Peyer's patch (tissue), 4 donors: ENCODE measurements around the gene SMIM14. TPM values are rescaled to one million over a fixed set of nuclear protein-coding genes. Genes with fewer than 3 reads are reported as not detected.

Experiments used
- DNase-seq, 3 donors: peaks; one replicate each; pipeline ENCODE4 v3.0.0-alpha.2; 2017 to 2019
- H3K27ac ChIP-seq, 4 donors: fragments of 200-600 bp; sonication (generic); one replicate each; pipeline ENCODE4 v1.5.1; 2016 to 2019
- H3K27me3 ChIP-seq, 2 donors: fragments of 200-600 bp; sonication (generic); one replicate each; pipeline ENCODE4 v1.5.1; 2019
- H3K36me3 ChIP-seq, 3 donors: fragments of 200-600 bp; sonication (generic); one replicate each; pipeline ENCODE4 v1.5.1; 2016 to 2019
- H3K4me1 ChIP-seq, 4 donors: fragments of 200-600 bp; sonication (generic); one replicate each; pipeline ENCODE4 v1.5.1; 2016 to 2019
- H3K4me3 ChIP-seq, 4 donors: fragments of 200-600 bp; sonication (generic); 1 replicate in 3 of 4; 2 replicates in 1 of 4; pipeline ENCODE4 v1.5.1; 2016 to 2019; ENCODE audit warnings: mild to moderate bottlenecking in 1 of 4
- H3K9me3 ChIP-seq, 4 donors: fragments of 200-600 bp; sonication (generic); one replicate each; pipeline ENCODE4 v1.5.1; 2016 to 2019; ENCODE audit warnings: mild to moderate bottlenecking in 1 of 4
- POLR2A ChIP-seq, 2 donors: fragments of 450-650 bp; IDR thresholded peaks; one replicate each; pipeline ENCODE4 v1.5.1; 2017; ENCODE audit warnings: antibody characterized with exemption in 2 of 2, mild to moderate bottlenecking in 2 of 2, moderate library complexity in 2 of 2
- total RNA-seq, 4 donors: library from RNA; depleted of rRNA; stranded (reverse); fragments of >200 nt; gene quantifications; one replicate each; pipeline ENCODE4 v1.1.0, GENCODE V29; 2016
- TF ChIP-seq, protein P1 (sequence below), 6 experiments: fragments of 450-650 bp in 4 of 6; fragments of 200-600 bp in 2 of 6; sonication (generic) in 1 of 6; IDR thresholded peaks; one replicate each; pipeline ENCODE4 v1.5.1; 2017 to 2019; ENCODE audit warnings: antibody characterized with exemption in 6 of 6, mild to moderate bottlenecking in 3 of 6, moderate library complexity in 1 of 6

The SMIM14 gene
- total RNA-seq, 4 donors from 2014 or later: 27.7 to 49.6 (median 39.8) TPM

DNA sequence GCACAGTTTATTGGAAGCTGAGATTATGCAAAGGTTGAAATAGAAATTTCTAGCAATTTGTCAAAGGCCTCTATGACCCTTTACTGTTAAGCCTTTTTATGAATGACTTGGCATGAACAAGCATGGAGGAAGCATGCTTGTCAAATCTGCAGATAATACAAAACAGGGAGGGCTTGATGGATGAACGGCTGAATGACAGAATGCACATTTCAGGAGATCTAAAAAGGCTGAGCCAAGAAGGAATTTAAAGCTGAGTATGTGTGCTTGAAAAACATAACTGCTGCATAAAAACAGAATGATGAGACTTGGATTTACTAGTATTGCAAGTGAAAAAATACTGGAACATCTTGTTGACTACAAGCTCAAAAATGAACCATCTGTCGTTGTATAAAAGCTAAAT, 30.2 kb upstream of the SMIM14 start:
- H3K9me3 ChIP-seq: no peaks in the 10 kb centered on the region
- DNase-seq: no peak

DNA sequence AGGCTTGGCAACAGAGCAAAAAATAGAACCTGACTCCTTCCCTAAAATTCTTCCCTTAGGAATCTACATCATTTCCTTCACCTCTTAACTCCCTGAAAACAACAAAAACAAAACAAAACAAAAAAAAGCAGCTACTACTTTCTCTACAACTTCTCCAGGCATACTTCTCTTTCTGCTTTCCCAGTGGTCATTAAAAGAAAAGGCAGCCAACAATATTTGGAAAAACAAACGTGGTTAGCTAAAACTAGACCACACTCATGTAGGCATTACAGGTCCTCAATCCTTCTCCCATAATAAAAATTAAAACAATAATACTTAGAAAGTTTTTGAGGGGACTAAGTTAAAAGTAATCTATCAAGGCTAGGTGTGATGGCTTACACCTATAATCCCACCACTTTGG, 29.0 kb upstream of the SMIM14 start:
- H3K36me3 ChIP-seq: no peaks in the 10 kb centered on the region
- H3K9me3 ChIP-seq: no peaks in the 10 kb centered on the region
- no peak overlapping the region for H3K4me3 ChIP-seq
- H3K27ac ChIP-seq: no peak overlapping the region
- no peaks in the 10 kb centered on the region for H3K27me3 ChIP-seq
- no peak for TF ChIP-seq POLR2A (IDR thresholded peaks at IDR 0.05)
- TF ChIP-seq, protein P1, sequence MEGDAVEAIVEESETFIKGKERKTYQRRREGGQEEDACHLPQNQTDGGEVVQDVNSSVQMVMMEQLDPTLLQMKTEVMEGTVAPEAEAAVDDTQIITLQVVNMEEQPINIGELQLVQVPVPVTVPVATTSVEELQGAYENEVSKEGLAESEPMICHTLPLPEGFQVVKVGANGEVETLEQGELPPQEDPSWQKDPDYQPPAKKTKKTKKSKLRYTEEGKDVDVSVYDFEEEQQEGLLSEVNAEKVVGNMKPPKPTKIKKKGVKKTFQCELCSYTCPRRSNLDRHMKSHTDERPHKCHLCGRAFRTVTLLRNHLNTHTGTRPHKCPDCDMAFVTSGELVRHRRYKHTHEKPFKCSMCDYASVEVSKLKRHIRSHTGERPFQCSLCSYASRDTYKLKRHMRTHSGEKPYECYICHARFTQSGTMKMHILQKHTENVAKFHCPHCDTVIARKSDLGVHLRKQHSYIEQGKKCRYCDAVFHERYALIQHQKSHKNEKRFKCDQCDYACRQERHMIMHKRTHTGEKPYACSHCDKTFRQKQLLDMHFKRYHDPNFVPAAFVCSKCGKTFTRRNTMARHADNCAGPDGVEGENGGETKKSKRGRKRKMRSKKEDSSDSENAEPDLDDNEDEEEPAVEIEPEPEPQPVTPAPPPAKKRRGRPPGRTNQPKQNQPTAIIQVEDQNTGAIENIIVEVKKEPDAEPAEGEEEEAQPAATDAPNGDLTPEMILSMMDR (IDR thresholded peaks at IDR 0.05): no peak
- DNase-seq: no peak
- H3K4me1 ChIP-seq: no peaks in the 10 kb centered on the region

More for the DNA sequence above, 30.2 kb upstream of the SMIM14 start:
- no peak overlapping the region for H3K4me3 ChIP-seq
- TF ChIP-seq POLR2A (IDR thresholded peaks at IDR 0.05): no peak
- TF ChIP-seq, protein P1 (IDR thresholded peaks at IDR 0.05): no peak
- H3K27ac ChIP-seq: no peak overlapping the region
- no peaks in the 10 kb centered on the region for H3K27me3 ChIP-seq
- H3K4me1 ChIP-seq: no peaks in the 10 kb centered on the region
- no peaks in the 10 kb centered on the region for H3K36me3 ChIP-seq

GRCh38 chr4:39664828-39665731, 26.4 kb upstream of the SMIM14 start:
- Histone ChIP-seq H3K9me3 (no peaks in the 10 kb centered on the region), H3K36me3 (no peaks in the 10 kb centered on the region), H3K4me3 (no peak overlapping the region), H3K27ac (no peak overlapping the region), H3K4me1 (no peaks in the 10 kb centered on the region), H3K27me3 (no peaks in the 10 kb centered on the region)
- DNase-seq: no peak
- TF ChIP-seq, protein P1 (IDR thresholded peaks at IDR 0.05): no peak
- TF ChIP-seq POLR2A (IDR thresholded peaks at IDR 0.05): no peak

DNA sequence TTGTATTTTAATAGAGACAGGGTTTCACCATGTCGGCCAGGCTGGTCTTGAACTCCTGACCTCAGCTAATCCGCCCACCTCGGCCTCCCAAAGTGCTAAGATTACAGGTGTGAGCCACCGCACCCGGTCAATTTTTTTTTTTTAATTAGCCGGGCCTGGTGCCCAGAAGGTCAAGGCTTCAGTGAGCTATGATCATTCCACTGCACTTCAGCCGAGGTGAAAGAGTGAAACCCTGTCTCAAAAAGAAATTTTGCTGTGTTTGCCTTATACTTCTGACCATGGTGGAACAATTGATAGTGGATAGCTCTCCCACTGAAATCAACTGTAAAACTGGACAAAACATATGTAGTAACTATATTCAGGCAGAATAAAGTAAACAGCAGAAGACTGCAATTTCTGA, 24.0 kb upstream of the SMIM14 start:
- Histone ChIP-seq H3K9me3 (no peaks in the 10 kb centered on the region), H3K4me1 (no peaks in the 10 kb centered on the region), H3K36me3 (no peaks in the 10 kb centered on the region), H3K4me3 (no peak overlapping the region), H3K27ac (no peak overlapping the region), H3K27me3 (no peaks in the 10 kb centered on the region)
- no peak for TF ChIP-seq POLR2A (IDR thresholded peaks at IDR 0.05)
- TF ChIP-seq, protein P1 (IDR thresholded peaks at IDR 0.05): no peak
- DNase-seq: no peak

DNA sequence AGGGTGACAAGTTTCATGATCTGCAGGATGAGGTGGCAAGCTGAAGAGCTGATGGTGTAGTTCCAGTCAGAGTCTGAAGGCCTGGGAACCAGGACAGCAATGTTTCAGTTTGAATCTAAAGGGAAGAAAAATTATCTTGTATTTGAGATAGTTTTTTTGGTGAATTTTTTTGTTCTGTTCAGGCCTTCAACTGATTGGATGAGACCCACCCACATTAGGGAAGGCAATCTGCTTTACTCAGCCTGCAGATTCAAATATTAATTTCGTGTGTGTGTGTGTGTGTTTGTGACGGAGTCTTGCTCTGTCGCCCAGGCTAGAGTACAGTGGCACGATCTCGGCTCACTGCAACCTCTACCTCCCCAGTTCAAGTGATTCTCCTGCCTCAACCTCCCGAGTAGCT, 22.1 kb upstream of the SMIM14 start:
- H3K4me1 ChIP-seq: no peaks in the 10 kb centered on the region
- no peak for TF ChIP-seq POLR2A (IDR thresholded peaks at IDR 0.05)
- TF ChIP-seq, protein P1 (IDR thresholded peaks at IDR 0.05): no peak
- no peaks in the 10 kb centered on the region for H3K27me3 ChIP-seq
- H3K36me3 ChIP-seq: no peaks in the 10 kb centered on the region
- H3K4me3 ChIP-seq: no peak overlapping the region
- H3K27ac ChIP-seq: no peak overlapping the region
- no peak for DNase-seq
- H3K9me3 ChIP-seq: no peaks in the 10 kb centered on the region
